T-helper 9 cell (primary cell): ENCODE results near the gene RTN4RL1.

Source experiments
- DNase-seq: peaks from one replicate; pipeline ENCODE4 v3.0.0-alpha.2; 2020
- total RNA-seq, 2 donors: gene quantifications; one replicate each; lab custom pipeline; 2026; lab: John Stamatoyannopoulos, UW

RTN4RL1 gene, protein sequence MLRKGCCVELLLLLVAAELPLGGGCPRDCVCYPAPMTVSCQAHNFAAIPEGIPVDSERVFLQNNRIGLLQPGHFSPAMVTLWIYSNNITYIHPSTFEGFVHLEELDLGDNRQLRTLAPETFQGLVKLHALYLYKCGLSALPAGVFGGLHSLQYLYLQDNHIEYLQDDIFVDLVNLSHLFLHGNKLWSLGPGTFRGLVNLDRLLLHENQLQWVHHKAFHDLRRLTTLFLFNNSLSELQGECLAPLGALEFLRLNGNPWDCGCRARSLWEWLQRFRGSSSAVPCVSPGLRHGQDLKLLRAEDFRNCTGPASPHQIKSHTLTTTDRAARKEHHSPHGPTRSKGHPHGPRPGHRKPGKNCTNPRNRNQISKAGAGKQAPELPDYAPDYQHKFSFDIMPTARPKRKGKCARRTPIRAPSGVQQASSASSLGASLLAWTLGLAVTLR
- total RNA-seq: 0.72 to 2.9 reads per million in 2 donors

DNA sequence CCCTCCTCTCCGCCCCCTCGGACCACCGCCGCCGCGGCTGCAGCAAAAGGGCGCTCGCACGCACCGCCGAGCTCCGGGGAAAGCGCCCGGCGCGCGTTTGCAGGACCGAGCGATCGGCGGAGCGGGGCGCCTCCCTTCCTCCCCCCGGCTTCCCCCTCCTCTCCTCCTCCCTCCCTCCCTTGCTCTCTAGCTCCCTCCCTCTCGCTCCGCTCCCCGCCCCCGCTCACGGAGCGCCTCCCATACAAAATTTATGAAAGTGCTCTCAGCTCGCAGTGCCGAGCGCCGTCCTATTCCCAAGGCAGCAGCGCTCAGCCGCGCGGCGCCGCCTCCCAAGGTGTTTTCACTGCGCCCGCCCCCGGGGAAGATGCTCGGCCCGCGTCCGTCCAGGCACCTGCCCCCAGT is at the start of gene RTN4RL1:
RTN4RL1 (minus strand) TSS at position 115 of the 402 bp plus-strand sequence. CDS start 469 bp downstream, outside the sequence.
- DNase-seq: peak; percentile 70

DNA sequence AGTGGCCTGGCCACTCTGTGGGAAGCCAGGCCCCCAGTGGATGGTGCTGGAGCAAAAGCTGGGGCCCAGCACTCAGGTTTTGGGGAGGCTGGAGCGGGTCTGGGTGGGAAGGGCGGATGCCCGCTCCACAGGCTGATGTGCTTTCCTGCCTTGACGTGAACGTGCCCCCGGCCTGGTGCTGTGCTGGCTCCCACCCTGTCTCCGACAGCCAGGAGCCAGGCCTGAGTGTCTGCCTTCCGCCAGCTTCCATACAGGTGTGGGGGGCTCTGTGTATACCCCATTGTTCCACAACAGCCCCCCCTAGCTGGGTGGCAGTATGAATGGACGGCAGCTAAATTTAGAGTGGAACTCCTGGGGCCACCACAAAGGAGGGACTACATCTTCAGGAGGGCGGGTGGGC is 49.8 kb upstream of the RTN4RL1 start:
- no peak for DNase-seq

DNA sequence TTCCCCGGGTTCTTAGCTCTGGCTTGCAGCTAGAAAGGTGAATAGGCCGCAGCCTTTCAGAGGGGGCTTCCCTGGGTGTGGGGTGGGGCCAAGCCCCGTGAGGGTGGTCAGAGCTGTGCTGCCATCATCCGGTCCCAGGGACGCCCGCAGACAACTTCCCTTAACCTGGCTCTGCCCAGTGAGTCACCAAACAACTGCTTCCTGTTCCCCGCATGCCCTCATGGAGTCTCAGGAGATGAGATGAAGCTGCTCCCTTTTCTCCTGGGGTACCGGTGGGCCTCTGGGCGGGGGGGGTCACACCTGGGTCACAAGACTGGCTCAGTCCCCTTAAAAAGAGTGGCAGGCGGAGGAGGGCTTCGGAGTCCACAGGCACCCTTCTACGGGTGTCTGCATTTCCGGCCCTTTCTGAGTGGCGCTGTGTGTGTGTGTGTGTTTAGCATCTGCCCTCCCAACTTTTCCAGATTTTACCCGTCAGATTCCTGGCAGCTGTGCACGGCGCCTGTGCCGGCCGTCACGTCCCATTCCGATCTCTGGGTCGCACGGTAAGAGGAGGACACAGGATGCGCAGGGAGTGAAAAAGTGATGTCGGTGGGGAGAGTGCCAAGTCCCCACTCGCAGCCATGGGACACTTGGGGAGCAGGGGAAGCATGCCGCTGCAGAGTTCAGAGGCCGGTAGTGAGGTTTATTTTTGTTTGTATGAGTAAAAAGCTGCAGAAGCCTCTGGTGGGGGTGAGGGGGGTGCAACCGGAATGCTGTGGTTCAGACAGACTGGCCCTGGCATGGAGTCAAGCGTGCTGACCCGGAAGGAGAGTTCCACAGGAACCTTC is 46.5 kb upstream of the RTN4RL1 start:
- DNase-seq: no peak

DNA sequence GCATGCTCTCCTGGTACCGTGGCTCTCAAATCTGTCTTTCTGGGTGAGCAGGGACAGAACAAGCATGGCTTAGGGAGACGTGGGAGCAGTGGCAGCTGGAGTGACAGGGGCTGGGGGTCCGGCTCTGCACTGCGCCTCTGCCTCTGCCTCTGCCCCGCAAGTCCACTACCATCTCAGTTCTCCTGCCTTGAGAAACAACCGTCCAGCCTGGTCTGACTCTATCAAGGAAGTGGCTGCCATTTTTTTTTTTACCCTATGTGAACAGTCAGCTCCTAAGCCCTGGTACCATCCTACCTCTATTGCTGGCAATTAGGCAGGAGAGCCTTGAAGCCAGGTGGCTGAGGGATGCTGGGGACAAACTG is 45.9 kb upstream of the RTN4RL1 start:
- no peak for DNase-seq

DNA sequence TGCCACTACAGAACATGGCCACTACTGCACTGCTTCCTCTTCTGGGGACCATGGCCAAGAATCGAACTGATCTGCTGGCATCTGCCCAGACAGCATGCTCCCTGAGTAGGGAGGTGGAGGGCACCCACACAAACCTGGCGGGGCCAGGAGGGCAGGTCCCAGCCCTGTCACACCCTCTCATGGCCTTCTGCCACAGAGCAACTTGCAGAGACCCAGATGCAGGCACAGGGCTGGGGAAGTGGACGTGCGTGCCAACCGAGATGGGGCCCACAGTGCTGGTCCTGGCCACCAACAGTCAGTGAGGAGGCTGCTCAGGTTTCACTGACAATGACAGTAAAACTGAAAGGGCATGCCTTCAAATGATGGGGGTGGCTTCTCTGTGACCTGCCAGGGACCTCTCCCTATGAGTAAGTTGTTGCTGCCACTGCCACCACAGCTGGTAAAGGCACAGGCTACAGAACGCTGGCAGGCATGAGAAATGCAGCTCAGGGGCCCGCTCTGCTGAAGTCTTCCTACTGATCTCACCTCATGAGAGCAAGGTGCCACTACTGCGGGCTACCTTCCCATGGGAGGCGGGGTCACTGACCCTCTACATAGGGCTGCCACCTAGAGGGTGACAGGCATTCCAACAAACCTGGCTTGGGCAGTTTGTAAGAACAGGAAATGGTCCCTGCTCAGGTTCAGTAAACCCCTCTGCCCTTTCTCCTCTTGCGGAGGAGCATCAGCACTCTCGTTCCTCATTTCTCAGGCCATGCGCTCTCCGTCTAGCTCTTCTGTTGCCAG is 45.3 kb upstream of the RTN4RL1 start:
- no peak for DNase-seq

DNA sequence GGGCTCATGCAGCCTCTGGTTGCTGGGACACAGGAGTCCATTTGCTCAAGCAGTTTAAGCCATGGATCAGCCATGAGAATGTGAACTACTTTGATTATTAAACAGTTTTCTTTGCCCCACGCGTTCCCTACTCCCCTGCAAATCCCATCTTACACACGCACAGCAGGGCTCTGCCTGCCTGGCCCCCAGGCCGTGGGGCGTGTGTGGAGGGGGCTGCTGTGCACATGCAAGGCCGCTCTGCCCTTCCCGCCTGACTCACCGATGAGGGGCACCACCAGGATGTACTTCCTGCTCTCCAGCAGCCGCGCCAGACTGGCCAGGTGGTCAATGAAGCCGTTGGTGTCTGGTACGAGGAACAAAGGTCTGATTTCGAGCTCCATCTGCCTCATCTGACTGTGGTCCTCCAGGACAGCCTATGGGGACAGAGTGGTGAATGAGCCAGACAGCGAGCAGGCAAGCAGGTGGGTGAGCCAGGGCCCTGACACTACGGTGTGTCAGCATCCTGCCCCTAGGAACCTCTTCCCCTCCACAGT is 43.5 kb upstream of the RTN4RL1 start:
- DNase-seq: no peak

DNA sequence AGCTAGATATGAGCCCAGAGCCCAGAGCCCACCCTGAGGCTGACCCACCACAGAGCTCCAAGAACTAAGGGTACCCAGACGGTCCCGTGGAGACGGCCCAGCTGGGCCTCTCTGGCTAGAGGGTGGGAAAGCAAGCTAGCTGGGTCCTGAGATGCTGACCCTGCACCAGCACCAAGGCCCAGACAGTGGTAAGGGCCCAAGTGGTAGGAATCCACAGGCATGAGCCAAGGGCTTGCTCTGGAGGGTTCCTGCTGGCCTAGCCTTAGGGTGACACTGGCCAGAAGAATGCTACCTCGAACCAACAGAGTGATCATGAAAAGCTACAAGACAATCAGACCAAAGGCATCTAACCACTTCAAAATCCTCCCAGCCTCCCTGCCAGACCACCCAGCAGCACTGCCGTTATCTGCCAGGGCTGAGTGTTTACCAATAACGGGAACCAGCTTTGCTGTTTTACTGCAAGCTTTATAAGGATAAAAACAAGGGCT is 42.9 kb upstream of the RTN4RL1 start:
- DNase-seq: no peak

DNA sequence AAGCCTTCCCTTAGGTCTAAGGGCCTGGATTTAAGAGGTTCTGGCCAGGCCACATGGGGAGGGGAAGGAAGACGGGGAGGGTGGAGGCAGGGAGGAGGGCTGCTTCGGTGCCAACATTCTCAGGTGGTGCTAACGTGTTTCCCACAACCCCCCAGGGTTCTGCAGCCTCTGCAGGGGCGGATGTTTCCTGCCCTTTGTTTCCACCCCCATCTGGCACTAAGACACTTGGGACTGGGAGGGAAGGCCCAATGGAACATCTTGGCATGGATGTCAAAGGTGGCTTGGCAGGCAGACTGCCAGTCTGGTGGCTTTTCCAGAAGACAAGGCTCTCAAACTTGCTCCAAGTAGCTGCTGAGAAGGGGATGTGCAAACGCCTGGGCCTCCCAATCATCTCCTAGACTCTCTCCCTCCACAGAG is 42.5 kb upstream of the RTN4RL1 start:
- no peak for DNase-seq

DNA sequence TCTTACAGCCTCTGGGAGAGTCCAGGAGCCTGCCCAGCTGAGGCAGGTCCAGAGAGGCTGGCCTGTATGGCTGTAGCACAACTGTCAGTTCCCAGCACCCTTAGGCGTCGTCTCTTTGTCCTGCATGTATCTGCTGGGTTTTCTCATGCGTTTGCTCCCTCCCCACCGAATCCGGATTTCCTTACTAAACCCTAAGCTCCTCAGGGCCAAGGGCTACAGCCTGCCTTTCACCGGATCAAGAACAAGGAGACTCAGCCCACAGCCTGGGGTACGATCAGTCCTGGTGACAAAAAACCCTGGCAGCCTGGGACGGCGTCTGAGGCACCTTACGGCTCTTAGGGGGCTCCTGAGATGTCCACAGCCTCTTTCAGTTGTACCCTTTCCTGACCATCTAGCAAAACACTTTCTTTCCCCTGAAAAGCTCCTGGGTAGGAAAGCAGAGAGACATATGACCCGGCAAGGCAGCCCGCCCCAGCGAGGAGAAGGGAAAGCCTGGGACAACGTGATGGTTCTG is 42.0 kb upstream of the RTN4RL1 start:
- no peak for DNase-seq

DNA sequence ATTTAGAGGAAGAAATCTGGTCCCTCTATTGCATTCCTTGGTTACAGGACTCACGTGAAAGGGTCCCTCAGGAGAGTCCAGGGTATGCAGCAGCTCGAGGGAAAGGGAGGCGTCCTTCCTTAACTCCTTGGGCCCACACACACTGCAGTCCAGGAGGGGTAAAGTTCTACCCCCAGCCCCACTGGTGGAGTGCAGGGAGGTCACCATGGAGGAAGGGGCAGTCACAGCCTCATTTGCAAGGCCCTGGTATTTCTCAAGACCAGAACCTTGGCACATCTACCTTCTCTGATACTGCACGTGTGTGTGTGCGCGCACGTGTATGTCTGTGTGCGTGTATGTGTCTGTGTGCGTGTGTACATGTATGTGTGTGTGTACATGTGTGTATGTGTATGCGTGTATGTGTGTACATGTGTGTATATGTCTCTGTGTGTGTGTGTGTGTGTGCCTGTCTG is 40.8 kb upstream of the RTN4RL1 start:
- no peak for DNase-seq

DNA sequence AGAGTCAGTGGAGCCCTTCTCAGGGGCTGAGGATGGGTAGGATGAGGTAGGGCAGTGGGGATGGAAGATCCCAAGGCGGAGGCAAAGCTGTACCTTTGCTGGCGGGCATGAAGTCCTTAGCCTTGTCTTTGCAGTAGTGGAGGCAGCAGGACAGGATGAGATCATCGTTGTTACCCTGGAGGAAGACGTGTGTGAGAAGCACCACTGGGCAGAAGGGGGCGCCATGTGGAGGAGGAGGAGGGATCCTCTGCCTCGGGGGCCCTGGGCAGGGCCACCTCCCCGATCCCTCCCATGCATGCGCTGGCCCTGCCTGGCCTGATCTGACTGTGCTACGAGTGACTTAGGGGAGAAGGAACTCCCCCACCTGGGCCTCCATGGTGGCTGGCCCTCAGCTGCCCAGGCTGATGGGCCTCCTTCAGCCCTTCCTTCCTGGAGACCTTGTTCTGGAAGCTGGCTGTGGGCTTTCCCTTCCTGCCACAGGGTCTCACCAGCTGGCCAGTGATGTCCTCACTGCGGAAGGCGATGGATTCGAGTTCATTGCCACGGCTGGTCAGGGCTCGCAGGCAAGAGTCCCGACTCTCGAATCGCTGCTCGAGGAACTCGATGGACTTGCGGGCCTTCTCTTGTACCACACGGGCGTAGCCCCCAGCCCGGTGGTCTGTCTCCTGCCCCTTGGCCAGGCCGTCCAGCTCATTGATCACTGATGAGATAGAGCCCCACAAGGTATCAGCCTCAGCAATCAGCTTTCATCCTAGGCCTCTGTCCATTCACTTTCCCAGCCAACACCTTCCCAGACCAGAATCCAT is 40.0 kb upstream of the RTN4RL1 start:
- DNase-seq: no peak

DNA sequence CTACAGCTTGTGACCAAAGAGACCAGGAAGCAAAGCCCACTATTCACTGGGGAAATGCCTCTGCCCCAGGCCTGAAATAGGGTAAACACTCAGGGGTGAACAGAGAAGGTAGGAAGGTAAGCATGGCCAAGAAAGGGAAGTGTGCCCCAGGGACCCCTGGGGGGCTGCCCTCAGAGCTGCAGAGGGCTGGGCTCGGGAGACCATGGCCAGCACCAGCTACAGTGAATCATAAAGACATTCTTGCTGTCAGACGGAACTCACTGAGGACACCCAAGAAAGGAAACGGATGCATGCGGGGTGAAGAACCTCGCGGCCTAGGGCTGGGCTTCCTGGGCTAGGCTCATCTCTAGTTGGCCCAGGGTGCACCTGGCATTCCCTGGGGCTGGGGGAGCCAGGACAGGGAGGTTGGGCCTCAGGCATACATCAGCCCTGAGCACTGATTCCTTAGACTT is 39.4 kb upstream of the RTN4RL1 start:
- DNase-seq: no peak

DNA sequence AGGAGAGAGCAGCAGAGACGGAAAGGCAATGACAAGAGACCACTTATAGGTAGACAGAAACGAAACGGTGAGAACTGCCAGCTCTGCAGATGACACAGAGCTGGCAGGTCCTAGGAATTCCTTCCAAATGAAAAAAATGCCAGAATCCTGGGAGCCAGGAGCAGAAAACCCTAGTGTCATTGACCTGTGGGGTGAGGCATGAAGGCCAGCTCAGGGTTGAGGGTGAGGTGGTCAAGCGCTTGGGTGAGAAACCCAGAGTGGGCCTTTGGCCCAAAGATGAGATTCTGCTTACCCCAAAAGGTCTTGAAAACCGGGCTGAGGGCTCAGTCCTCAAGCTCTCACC is 39.0 kb upstream of the RTN4RL1 start:
- no peak for DNase-seq

DNA sequence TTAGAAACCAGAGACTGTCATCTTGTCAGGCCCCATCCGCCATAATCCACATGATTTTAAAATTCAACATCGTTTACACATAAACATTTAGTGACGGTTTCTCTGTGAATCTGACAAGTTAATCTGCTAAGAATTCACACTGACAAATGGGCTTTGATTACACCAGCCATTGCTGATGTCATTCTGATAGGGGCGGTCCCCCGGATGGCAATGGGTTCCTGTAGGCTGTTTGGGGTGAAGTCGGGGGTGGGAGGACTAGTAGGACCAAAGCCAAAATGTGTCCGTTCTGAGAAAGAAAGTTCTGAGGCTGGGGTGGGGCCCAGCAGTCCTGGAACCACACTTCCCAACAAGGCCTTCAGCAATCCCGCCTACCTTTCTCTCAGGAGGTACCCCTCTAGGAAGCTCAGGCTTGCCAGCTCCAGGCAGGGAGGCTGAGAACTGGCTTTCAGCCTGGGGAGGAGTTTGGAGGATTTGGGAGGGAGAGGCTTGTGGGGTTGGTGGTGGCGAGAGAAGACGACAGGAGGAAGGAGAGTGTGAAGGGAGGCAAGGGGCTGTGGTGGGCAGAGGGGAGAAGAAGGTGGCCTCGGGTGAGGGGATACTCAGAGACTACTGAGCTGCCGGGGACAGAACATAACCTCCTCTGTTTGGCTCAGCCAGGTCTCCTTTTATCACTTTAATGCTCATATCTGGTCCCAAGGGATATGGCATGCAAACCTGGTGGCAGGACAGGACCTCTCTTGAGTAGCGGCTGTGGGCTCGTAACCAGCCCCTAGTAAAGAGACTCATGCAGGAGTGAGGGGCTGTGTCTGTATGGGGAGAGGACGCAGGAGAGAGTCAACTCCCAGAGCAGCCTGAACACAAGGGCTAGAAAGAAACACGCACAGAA is 38.4 kb upstream of the RTN4RL1 start:
- no peak for DNase-seq

DNA sequence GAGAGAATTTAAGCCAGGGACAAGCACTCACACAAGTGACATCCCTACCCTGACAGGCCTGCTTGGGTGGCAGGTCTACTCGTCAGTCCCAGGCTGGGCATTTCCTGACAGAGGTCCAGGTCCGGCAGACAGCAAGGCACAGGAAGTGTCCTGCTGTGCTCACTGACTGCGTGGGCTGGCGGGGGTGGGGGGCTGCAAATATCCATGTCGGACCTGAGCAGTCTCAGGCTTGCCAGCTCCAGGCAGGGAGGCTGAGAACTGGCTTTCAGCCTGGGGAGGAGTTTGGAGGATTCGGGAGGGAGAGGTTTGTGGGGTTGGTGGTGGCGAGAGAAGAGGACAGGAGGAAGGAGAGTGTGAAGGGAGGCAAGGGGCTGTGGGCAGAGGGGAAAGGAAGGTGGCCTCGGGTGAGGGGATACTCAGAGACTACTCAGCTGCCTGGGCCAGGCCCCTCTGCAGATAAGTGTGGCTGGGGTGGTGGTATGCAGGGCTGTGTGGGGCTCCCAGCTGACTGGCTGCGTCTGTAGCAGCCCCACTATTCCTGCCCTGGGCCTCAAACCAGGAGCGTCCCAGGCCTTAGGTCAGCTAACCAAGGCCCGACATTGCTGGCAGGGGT is 37.5 kb upstream of the RTN4RL1 start:
- no peak for DNase-seq

DNA sequence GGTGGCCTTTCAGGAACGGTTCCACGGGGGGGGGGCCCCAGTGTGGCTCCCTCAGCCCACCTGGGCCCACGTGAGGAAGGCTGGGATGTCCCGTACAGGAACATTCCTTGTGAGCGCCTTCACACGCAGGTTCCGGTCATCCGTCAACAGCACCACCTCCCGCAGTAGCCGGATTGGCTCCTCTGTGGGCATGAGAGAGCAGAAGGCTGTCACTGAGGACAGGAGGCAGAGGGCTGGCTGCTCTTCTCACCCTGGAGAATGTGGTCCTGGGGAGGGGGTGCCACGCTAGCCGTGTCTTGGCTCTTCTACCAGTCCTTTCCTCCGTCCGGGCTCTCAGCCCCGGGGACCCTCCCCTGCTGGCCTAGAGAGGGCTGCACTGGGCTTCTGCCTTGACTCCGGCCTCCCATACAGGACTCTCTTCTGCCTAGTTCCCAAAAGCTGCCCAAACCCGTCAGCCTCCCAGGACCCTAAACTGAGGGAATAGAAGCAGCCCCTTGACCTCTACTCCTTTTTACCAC is 36.4 kb upstream of the RTN4RL1 start:
- DNase-seq: no peak

DNA sequence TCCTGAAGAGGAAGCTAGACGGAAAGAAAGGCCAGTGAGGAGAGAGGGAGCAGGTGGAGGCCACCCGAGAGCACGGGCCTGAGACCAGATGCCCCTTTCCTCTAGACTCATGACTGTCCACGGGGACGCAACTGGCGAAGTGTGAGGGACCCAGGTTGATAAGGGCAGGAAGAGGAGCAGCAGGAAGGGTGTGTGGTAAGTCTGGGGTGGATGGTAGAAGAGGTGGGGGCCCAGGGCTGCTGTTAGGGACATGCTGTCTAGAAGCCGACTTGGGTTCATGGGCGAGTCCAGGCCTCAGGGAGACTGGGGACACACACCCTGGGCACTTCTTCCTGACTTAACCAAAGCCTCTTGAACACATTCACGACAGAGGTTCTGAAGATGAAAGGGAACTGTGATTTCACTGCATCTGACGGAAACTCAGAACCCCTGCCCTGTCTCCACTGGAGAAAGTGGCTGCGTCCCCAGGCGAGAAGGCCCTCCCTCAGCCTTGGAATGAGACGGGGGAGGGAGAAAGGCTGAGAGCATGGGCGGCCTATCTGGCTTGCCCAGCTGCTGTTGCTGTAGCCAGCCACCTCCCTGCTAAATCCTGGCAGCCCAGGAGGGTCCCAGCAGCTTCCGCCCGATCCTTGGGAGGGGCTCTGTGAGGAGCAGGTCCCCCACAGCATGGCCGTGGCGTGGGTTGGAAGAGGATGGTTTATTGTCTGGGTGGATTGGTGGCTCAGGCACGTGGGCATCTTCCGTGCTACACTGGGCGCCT is 35.7 kb upstream of the RTN4RL1 start:
- DNase-seq: no peak

DNA sequence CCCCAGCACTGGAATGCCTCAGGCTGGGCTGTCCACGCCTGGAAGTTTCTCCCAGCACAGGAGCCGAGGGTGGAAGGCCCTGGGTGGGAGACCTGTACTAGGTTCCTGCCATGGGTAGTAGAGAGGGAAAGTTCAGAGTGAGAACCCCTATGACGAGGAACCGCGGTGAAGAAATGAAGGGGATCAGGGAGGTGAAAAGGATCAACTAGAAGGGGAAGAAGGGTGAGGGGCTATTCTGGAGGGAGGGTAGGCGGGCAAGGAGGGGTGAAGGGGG is 35.2 kb upstream of the RTN4RL1 start:
- no peak for DNase-seq
